Bone marrow (tissue), 2 donors: ENCODE measurements around the gene SLC25A21.
"Not testable (repeated sequence)": the region's sequence is repeated elsewhere in the genome, so short reads cannot be mapped to it uniquely, and the experiment has no call there.

ENCODE experiments used
- DNase-seq, 2 donors: peaks; one replicate each; lab custom pipeline; 2025; lab: John Stamatoyannopoulos, UW

Gene SLC25A21

DNA sequence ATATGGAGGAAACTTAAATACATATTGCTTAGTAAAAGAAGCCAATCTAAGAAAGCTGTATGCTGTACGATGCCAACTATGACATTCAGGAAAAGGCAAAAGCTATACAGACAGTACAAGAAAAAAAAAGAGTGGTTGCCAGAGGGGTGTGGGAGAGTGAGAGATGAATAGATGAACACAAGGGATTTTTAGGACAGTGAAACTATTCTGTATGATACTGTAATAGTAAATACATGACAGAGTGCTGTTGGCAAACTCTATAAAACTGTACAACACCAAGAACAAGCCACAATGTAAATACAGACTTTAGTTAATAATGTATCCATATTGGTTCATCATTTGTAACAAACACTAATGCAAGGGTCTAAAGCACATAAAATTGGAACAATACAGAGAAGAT, 14.5 kb upstream of the SLC25A21 start:
- DNase-seq = no peak

DNA sequence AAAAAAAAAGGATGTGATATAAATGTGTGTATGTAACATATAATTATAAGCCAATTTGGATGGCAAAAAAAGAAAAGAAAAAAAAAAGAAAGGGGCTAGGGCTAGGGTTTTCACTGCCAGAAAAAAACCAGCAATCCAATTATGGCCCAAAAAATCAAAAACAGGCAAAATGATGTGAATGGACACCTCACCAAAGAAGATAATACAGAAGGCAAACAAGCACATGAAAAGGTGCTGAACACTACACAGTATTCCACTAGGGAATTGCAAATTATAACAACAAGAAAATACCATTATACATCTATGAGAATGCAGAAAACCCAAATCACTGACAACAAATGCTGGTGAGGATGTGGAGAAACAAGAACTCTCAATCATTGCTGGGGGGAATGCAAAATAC, 13.3 kb upstream of the SLC25A21 start:
- no peak for DNase-seq

GRCh38 chr14:37184520-37184919, 12.1 kb upstream of the SLC25A21 start:
- DNase-seq = not testable (repeated sequence)

DNA sequence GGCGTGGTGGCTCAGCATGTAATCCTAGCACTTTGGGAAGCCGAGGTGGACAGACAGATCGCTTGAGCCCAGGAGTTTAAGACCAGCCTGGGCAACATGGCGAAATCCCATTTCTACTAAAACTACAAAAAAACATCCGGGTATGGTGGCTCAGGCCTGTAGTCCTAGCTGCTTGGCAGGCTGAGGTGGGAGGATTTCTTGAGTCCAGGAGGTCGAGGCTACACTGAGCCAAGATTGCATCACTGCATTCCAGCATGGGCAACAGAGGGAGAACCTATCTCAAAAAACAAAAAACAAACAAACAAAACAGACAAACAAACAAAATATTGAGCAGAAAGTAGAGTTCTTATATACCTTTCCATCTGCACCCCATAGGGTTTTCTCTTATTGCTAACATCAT, 9.0 kb upstream of the SLC25A21 start:
- no peak for DNase-seq

- DNase-seq = not testable (repeated sequence)
Observed at GRCh38 chr14:37180886-37181285, 8.5 kb upstream of the SLC25A21 start.

GRCh38 chr14:37179896-37180502, 7.6 kb upstream of the SLC25A21 start:
- DNase-seq = no peak

GRCh38 chr14:37172936-37173614, 669 bp upstream of the SLC25A21 start:
- DNase-seq = no peak

DNA sequence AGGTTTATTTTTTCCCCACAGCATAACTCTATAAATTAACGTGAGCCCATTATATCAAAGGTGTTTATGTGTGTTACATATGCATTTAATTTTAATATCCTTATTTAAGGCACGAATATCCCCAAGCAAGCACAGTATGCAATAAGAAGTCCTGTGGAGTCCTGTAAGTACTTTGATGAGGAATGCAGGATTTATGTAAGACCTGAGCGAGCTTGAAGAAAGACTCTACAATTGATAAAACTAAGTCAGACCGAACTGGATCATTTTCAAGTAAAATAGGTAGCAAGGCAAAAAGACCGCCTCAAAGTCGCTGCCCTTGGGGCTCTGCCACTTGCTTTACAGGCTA, 755 bp downstream of the SLC25A21 start:
- DNase-seq = no peak

DNA sequence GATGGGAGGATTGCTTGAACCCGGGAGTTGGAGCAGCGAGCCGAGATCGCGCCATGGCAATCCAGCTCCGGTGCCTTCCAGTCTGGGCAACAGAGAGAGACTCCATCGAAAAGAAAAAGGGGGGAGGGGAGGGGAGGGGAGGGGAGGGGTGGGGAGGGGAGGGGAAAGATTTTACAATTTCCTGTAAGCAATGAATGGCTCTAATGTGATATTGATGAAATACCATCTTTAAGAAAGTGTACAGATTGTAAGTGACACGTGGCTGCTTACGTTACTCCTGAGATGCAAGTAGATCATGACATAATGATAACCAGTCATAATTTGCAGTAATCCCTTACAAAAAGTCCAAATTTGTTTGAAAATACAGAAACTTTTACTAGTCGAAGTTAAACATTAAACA, 1.4 kb downstream of the SLC25A21 start:
- DNase-seq = no peak

DNA sequence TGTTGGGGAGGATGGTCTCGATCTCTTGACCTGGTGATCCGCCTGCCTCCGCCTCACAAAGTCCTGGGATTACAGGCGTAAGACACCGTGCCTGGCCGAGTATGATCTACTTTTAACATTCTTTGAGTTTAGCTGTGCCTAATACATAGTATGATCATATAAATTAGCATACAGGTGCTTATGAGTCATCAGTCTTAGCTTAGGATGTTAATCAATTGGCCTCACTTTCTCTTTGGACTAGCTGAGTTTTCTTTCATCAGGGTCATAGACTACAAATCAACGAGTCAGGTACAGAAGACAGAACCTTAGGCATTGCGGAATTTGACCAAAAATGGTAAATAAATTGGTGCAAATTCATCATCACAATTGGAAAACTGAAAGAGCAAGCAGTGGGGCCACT, 2.2 kb downstream of the SLC25A21 start:
- DNase-seq = no peak

DNA sequence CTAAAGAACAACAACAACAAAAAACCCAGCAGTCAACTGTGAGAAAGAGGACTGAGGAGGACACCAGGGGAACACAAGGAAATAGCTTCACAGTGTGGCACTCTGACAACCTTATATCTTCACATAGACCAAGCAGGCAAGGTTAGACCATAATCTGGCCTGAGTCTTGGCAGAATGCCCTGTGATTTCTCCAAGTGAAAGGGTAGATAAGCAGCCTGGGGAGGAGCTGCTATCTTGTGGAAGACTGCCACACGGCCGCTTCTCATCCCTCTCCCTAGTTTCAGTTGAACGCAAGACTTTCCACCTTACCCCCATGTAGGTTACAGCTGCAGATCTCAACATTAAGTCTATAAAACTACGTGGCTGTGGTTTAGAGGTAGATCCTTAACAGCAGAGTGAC, 3.7 kb downstream of the SLC25A21 start:
- DNase-seq = no peak

- DNase-seq = no peak
Observed at GRCh38 chr14:37167151-37168047, 5.0 kb downstream of the SLC25A21 start.

- no peak for DNase-seq
Observed at GRCh38 chr14:37165794-37166193, 6.6 kb downstream of the SLC25A21 start.

DNA sequence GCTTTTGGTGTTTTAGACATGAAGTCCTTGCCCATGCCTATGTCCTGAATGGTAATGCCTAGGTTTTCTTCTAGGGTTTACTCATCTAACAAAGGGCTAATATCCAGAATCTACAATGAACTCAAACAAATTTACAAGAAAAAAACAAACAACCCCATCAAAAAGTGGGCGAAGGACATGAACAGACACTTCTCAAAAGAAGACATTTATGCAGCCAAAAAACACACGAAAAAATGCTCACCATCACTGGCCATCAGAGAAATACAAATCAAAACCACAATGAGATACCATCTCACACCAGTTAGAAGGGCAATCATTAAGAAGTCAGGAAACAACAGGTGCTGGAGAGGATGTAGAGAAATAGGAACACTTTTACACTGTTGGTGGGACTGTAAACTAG, 10.1 kb downstream of the SLC25A21 start:
- not testable (repeated sequence) for DNase-seq

DNA sequence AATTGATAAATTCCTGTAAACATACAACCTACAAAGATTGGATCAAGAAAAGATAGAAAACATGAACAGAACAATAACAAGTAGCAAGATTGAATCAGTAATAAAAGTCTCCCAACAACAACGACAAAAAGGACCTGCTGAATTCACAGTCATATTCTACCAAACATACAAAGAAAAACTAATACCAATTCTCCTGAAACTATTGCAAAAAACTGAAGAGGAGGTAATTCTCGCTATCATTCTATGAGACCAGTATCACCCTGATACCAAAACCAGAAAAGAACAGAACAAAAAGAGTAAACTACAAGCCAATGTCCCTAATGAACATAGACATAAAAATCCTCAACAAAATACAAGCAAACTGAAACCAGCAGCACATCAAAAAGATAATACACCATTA, 14.4 kb downstream of the SLC25A21 start:
- no peak for DNase-seq

DNA sequence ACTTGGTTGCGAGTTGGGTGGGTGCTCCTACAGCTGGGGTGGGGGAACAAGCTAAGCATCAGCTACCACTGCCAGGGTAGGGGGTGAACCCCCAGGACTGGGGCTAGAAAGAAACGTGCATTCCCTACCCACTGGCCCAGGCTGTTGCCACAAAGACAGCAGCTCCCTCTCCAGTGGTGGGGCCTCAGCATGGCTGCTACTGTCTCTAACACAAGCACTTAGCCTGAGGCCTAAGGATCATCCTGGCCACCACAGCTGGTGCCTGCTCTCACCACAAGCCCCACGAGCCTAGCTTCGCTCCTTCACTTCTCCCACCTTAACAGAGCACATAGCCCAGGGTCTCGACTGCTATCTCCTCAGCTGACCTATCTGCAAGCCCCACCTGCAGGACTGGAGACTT, 18.9 kb downstream of the SLC25A21 start:
- no peak for DNase-seq

- DNase-seq = no peak
Observed at GRCh38 chr14:37153005-37153404, 19.4 kb downstream of the SLC25A21 start.

DNA sequence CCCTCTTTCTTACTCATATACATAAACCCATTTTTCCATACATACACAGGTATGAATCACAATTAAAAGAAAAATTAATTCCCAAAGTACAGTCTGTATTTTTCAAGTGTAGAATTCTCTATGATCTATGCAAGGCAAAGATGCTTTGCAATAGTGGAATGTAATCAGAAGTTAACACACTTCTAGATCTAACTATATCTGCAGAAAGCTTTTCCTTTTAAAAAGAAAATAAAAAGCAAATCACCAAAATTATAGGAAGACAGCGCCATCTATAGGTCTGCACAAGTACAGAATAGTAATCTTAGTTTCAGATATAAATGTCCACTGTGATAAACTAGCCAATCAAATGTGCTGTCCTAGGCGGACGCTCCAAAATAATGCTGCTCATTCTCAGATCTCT, 22.0 kb downstream of the SLC25A21 start:
- DNase-seq = peak in 1 of 2 donors; percentile 17

DNA sequence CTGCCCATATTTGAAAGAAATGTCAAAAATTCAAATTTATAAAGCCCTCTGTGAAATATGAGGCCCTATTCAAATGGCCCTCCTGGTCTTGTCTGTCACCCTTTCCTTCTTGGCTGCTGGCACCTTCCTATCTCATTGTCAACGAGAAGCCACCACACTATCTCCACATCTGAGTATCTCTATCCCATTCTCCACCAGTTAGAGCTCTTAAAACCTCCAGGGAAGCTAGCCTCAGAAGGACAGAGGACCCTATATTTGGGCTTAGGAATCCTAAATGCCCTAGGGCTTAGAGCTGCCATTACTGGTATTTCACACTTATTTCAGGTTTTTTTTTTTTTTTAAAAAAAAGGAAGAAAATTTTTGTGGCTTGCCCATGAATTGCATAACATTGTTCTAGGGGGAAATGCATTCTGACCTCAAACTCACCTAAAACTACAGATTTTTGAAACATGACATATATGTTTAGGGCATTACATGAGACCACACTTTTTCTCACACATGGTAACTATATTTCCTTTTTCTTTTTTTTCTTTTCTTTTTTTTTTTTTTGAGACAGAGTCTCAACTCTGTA, 25.0 kb downstream of the SLC25A21 start:
- no peak for DNase-seq

DNA sequence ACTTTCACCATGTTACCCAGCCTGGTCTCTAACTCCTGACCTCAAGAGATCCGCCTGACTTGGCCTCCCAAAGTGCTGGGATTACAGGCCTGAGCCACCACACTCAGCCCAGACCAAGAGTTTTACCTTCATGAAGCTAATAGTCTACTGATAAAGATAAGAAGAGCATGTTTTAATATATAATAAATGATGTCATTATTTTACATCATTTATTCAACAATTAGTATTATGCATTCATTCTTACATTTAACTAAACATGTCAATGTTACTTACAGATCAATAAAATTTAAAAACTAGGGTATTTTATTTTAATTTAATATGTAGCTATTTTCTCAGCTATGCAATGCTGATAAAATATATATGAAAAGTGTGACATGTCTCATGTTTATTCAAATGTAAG, 26.0 kb downstream of the SLC25A21 start:
- not testable (repeated sequence) for DNase-seq

GRCh38 chr14:37145395-37145794, 27.0 kb downstream of the SLC25A21 start:
- DNase-seq = no peak

GRCh38 chr14:37144729-37145363, 27.6 kb downstream of the SLC25A21 start:
- DNase-seq = no peak
